Upper lobe of left lung (tissue), 4 donors: ENCODE data around the gene MBLAC2.

Experiments used
- CTCF ChIP-seq, 6 experiments: fragments of 450-650 bp in 4 of 6; fragments of 200-600 bp in 2 of 6; sonication (generic) in 2 of 6; IDR thresholded peaks; one replicate each; pipeline ENCODE4 v1.5.1; 2016 to 2019; ENCODE audit warnings: antibody characterized with exemption in 6 of 6
- POLR2A ChIP-seq, 4 donors: fragments of 450-650 bp; IDR thresholded peaks; one replicate each; pipeline ENCODE4 v1.5.1; 2016 to 2017; ENCODE audit warnings: antibody characterized with exemption in 4 of 4, mild to moderate bottlenecking in 2 of 4
- POLR2AphosphoS5 ChIP-seq, 2 donors: sonication (generic); formaldehyde crosslinking; IDR thresholded peaks; one replicate each; pipeline ENCODE4 v1.5.1; 2017; ENCODE audit warnings: antibody characterized with exemption in 2 of 2

DNA sequence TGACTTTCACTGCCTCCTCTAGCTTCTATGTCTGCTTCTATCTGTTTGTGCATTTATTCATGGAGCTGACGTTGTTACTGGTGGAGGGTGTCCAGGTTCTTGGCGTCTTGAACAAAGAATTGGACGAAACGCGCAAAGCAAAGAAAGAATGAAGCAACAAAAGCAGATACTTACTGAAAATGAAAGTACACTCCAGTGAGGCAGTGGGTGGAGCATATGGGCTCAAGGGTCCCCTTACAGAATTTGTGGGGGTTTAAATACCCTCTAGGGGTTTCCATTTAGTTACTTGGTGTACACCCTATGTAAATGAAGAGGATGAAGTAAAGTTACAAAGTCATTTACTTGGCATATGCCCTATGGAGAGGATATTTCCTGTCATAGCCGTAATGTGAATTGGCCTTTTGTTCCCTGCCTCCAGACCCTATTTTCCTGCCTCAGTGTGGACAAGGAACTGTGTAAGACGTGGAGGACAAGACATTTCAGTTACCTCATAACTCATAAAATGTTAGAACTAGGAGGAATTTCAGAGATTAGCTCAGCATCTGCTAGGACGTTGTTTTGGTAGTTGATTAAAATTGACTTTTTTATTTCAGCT is 3.1 kb upstream of the MBLAC2 start:
- no peak for TF ChIP-seq POLR2A (IDR thresholded peaks at IDR 0.05)
- TF ChIP-seq CTCF (IDR thresholded peaks at IDR 0.05) = no peak
- TF ChIP-seq POLR2AphosphoS5 (IDR thresholded peaks at IDR 0.05) = no peak
